HG02642 (cell line): Measurements from ENCODE around the gene PRR36.

Source experiments
- ATAC-seq: cut with Tn5 transposase; IDR thresholded peaks from one replicate; pipeline ENCODE4 v1.9.1; 2021; ENCODE audit warnings: mild to moderate bottlenecking; ENCODE audit not compliant: unreplicated experiment, poor library complexity

PRR36 gene

DNA sequence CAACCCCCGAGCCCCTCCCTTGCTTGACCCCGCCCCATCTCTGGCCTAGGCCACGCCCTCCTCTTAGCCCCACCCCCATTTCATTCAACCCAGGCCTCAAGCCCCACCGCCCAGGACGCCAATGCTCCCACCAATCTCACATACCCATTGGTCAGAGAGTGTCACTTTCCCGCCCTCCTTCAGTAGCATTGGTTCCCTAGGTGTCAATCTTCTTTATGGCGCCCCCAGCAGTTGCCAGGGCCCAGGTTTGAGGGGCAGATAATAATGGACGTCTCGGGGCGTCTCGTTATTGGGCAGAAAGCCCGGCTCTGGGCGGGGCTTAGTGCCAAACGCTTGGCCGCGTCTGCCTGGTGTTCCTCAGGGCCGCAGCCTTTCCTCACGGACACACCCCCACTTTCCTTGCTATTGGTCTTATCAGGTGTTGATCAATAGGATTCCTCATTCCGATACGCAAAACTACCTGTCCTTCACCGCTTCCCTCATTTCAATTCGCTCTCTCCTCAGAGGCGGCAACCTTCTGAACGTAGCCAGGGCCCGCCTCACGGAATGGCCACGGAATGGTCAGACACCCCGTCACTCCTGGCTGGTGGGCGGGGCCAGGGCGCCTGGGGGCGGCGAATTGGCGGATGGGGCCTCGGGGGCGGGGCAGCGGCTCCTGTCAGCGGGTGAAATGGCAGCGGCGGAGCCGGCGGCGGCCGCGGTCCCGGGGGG lies 44.5 kb downstream of the PRR36 start, which contains the start of gene EVI5L:
TSS of gene EVI5L (plus strand) at position 658 of the 711 bp plus-strand sequence. CDS start 16,325 bp downstream, outside the sequence.
- ATAC-seq, result peak; percentile 86

DNA sequence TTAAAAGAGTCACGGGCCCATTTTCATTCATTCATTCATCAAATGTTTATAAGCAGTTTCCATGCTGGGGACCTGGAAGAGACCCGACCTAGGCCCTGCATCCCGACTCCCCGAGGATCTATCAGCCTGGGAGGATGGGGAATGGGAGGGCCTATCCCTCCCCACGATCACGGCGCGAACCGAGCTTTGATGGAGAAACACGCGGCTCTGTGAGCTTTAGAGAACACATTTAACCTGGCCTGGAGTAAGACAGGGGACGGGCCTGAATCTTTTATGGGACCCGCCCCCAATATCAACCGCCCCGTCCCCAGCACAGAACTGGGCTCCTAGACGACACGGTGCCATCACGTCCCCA lies 45.0 kb downstream of the PRR36 start:
- ATAC-seq, result no peak

DNA sequence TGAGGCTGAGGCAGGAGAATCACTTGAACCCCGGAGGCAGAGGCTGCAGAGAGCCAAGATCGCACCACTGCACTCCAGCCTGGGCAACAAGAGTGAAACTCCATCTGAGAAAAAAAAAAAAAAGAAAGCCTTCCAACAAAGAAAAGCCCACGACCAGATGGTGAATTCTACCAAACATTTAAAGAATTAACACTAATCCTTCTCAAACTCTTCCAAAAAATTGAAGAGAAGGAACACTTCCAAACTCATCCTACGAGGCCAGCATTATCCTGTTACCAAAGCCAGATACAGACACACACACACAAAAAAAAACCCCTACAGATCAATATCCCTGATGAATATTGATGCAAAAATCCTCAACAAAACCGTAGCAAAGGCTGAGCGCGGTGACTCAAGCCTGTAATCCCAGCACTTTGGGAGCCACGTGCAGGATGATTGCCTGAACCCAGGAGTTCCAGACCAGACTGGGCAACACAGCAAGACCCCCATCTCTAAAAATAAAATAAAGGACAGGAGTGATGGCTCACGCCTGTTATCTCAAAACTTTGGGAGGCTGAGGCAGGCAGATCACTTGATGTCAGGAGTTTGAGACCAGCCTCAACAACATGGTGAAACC lies 50.4 kb downstream of the PRR36 start:
- ATAC-seq, result no peak

DNA sequence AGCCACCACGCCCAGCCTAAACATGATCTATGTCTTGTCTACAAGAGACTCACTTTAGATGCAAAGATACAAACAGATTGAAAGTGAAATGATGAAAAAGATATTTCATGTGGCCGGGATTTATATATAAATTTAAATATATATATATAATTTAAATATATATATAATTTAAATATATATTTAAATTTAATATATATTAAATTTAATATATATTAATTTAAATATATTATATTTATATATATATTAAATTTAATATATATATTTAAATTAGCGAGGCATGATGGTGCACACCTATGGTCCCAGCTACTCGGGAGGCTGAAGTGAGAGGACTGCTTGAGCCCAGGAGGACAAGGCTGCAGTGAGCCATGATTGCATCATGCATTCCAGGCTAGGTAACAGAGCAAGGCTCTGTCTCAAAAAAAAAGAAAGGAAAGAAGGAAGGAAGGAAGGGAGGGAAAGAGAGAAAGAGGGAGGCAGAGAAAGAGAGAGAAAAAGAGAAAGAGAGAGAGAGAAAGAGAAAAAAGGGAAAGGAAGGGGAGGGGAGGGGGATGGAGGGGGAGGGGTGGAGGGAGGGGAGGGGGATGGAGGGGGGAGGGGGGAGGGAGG lies 51.2 kb downstream of the PRR36 start:
- no peak for ATAC-seq

DNA sequence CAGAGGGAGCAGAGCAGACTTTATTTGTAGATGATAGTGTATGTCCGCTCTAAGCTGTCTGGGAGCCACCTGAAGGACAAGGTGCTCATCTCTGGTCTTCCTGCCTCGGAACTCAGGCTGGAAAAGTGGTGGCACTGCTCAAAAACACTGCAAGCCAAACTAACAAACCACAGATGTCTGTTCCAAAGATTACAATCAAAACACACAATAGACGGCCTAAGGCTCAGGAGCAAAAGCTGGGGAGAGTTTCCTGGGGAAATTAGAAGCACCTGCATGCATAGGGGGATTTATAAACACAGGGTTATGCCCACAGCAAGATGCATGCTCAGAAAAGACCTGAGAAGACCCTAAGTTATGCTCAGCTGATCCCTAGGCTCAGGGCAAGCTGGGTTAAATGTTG lies 53.6 kb downstream of the PRR36 start:
- ATAC-seq, result no peak

DNA sequence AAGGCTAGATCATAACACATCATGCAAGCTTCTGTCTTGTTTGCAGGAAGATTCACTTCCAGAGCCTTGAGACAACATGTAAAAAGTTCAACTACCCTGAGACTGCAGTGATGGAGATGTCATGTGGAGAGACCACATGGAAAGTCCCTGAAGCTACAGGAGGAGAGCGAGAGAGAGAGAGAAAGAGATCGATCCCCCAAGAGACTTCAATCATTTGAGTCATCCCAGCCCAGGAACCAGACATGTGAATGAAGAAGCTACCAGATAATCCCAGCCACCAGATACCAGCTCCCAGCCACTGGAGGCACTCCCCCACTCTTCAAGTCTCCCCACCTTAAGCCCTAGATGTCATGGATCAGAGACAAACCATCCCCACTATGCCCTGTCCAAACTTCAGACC lies 54.9 kb downstream of the PRR36 start:
- no peak for ATAC-seq

DNA sequence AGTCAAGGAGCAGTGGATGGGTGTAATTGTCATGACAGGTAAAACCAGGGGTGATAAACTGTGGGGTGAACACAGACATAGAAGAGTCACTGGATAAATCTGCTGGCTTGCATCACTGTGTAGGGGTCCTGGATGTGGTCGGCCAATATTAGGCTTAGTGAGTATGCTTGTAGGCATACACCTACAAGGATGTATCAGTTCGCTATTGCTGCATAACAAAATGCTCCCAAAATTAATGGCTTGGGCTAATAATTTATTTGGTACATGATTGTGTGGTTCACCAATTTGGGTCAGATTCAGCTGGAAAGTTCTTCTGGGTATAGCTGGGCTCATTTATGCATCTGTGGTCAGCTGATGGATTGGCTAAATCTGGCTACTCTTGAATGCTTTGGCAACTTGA lies 55.4 kb downstream of the PRR36 start:
- no peak for ATAC-seq
